HepG2 (cell line): ENCODE results near the gene MOB4. TPM values are rescaled to one million over a fixed set of nuclear protein-coding genes. Genes with fewer than 3 reads are reported as not detected.

ENCODE experiments used
- ATAC-seq: fragments of 200-7000 bp; cut with Tn5 transposase; 3 replicates; pipeline ENCODE4 v1.9.1; 2020; ENCODE audit warnings: mild to moderate bottlenecking, moderate library complexity
- BruUV-seq: library from RNA; stranded (reverse); fragments of 400-500 nt; replicated peaks from 2 replicates; lab custom pipeline; 2021; lab: Mats Ljungman, UMichigan
- CTCF ChIA-PET: fragments of 300-600 bp; formaldehyde crosslinking; extraction: SDS; loops from one replicate; lab custom pipeline; 2021; ENCODE audit warnings: low total read pairs, inconsistent platforms, low intra/inter-chr PET ratio; lab: Yijun Ruan, JAX
- POLR2A ChIA-PET: fragments of 350-600 bp; sonication (Branson Sonifier 250); formaldehyde crosslinking; loops from one replicate; lab custom pipeline; 2020; ENCODE audit warnings: antibody characterized with exemption, inconsistent platforms; lab: Yijun Ruan, JAX
- DNase-seq: peaks from one replicate; pipeline ENCODE4 v3.0.0-alpha.2; 2015; ENCODE audit warnings: low spot score
- FAIRE-seq: peaks from 3 replicates; lab custom pipeline; 2011; peaks lifted over from hg19 to GRCh38; lab: Jason Lieb, UNC
- H2AFZ ChIP-seq: one replicate; pipeline ENCODE4 v1.6.1; 2011; ENCODE audit warnings: low read length, inconsistent platforms
- H3K27ac ChIP-seq: fragments of 300-600 bp; 3 replicates; pipeline ENCODE4 v1.8.0; 2011; ENCODE audit warnings: mixed run types, mild to moderate bottlenecking, mixed read lengths, low read length, inconsistent platforms; ENCODE audit not compliant: insufficient read depth; ENCODE audit errors: extremely low read length
- H3K27me3 ChIP-seq, 2 experiments: fragments of 200-600 bp in 1 of 2; 2 replicates in 1 of 2; 3 replicates in 1 of 2; pipeline versions ENCODE4 v1.6.0 to v1.8.0; 2011; ENCODE audit warnings: low read length in 2 of 2, mild to moderate bottlenecking in 2 of 2, moderate library complexity in 2 of 2, inconsistent platforms in 1 of 2; ENCODE audit not compliant: insufficient read depth in 2 of 2, control insufficient read depth in 1 of 2
- H3K36me3 ChIP-seq, 2 experiments: fragments of 200-600 bp in 1 of 2; replicated peaks in 1 of 2; 2 replicates in 1 of 2; 3 replicates in 1 of 2; pipeline versions ENCODE4 v1.5.1 to v1.8.0; 2011; ENCODE audit warnings: low read length in 2 of 2, inconsistent platforms in 1 of 2; ENCODE audit not compliant: insufficient read depth in 2 of 2, control insufficient read depth in 1 of 2
- H3K4me1 ChIP-seq: 2 replicates; pipeline ENCODE4 v1.5.1; 2012; ENCODE audit warnings: low read length, inconsistent platforms; ENCODE audit not compliant: insufficient read depth
- H3K4me2 ChIP-seq: 2 replicates; pipeline ENCODE4 v1.6.0; 2011; ENCODE audit warnings: low read depth, low read length, inconsistent platforms
- H3K4me3 ChIP-seq, 3 experiments: fragments of 200-600 bp in 1 of 3; sonication (generic), shearing (Covaris generic) in 1 of 3; replicated peaks in 1 of 3; 2 replicates each; pipeline ENCODE4 v1.5.1; 2011 to 2016; ENCODE audit warnings: low read length in 3 of 3, inconsistent platforms in 2 of 3, low read depth in 2 of 3, mild to moderate bottlenecking in 2 of 3, control low read depth in 1 of 3, mixed read lengths in 1 of 3; ENCODE audit not compliant: insufficient read depth in 1 of 3
- H3K79me2 ChIP-seq: one replicate; pipeline ENCODE4 v1.6.1; 2011; ENCODE audit warnings: low read length, inconsistent platforms; ENCODE audit not compliant: insufficient read depth
- H3K9ac ChIP-seq: 2 replicates; pipeline ENCODE4 v1.6.0; 2011; ENCODE audit warnings: mild to moderate bottlenecking, low read depth, low read length, inconsistent platforms; ENCODE audit not compliant: insufficient read depth
- H3K9me3 ChIP-seq: 2 replicates; pipeline ENCODE4 v1.5.1; 2012; ENCODE audit warnings: mild to moderate bottlenecking, low read length
- H4K20me1 ChIP-seq: 2 replicates; pipeline ENCODE4 v1.6.0; 2011; ENCODE audit warnings: inconsistent platforms, mild to moderate bottlenecking, low read length, moderate library complexity; ENCODE audit not compliant: insufficient read depth
- ARNT2 ChIP-seq: sonication (generic); formaldehyde crosslinking; IDR thresholded peaks from 2 replicates; pipeline ENCODE4 v1.8.0; 2022; ENCODE audit warnings: mild to moderate bottlenecking, low read depth, missing genetic modification reagents, moderate library complexity
- CREBL2 ChIP-seq: sonication (generic); formaldehyde crosslinking; IDR thresholded peaks from 2 replicates; pipeline ENCODE4 v1.8.1; 2023; ENCODE audit warnings: missing genetic modification reagents, mild to moderate bottlenecking, borderline replicate concordance
- GABPA ChIP-seq, 2 experiments: IDR thresholded peaks; 2 replicates each; pipeline ENCODE4 v1.6.1; 2011 to 2016; ENCODE audit warnings: low read depth in 2 of 2, low read length in 1 of 2, missing biosample characterization in 1 of 2, missing genetic modification characterization in 1 of 2
- POGZ ChIP-seq: sonication (generic); formaldehyde crosslinking; IDR thresholded peaks from 2 replicates; pipeline ENCODE4 v1.4.0; 2020; ENCODE audit warnings: mild to moderate bottlenecking, missing genetic modification reagents
- RARA ChIP-seq: IDR thresholded peaks from 2 replicates; pipeline ENCODE4 v1.6.1; 2016; ENCODE audit warnings: missing genetic modification reagents, missing compliant biosample characterization
- SMARCE1 ChIP-seq: fragments of 450-650 bp; IDR thresholded peaks from 2 replicates; pipeline ENCODE4 v1.6.1; 2017; ENCODE audit warnings: borderline replicate concordance
- WGBS: methylation state at CpG from one replicate; pipeline ENCODE4 v1.1.6; 2017; ENCODE audit warnings: low lambda C conversion rate; 5-methylcytosine and 5-hydroxymethylcytosine counted together
- in situ Hi-C: cut with HindIII; loops from 2 replicates; pipeline ENCODE4 v1.10.0; 2017; ENCODE audit warnings: low pct_unique_long_range_greater_than_20kb; ENCODE audit not compliant: extremely low pct_ligation_motif_present
- intact Hi-C: fragments of 100-400 bp; cut with micrococcal nuclease; formaldehyde crosslinking; loops from one replicate; pipeline ENCODE4 v1.10.0; 2022; ENCODE audit not compliant: unreplicated experiment
- polyA plus RNA-seq, 8 experiments: library from polyadenylated mRNA; depleted of rRNA in 3 of 8; stranded (reverse) in 7 of 8; unstranded in 1 of 8; fragments of >200 nt; fragmentation: Illumina TruSeq in 4 of 8; extraction: Trizol in 4 of 8; gene quantifications; 2 replicates each; pipeline versions ENCODE4 v1.2.1 to v1.2.3, GENCODE V29; 2011 to 2016; ENCODE audit warnings: low read depth in 4 of 8, missing spikeins in 1 of 8, mixed read lengths in 1 of 8; ENCODE audit not compliant: insufficient read depth in 1 of 8
- total RNA-seq, 5 experiments: library from RNA; depleted of rRNA; stranded (reverse); fragments of >200 nt; fragmentation: Illumina TruSeq; extraction: Trizol; gene quantifications; 2 replicates each; pipeline ENCODE4 v1.2.3, GENCODE V29; 2016; ENCODE audit warnings: low read depth in 1 of 5
- TF ChIP-seq, protein P1 (sequence below): sonication (generic); formaldehyde crosslinking; IDR thresholded peaks from 2 replicates; pipeline ENCODE4 v1.5.1; 2020; ENCODE audit warnings: missing genetic modification reagents, mild to moderate bottlenecking, borderline replicate concordance
- TF ChIP-seq, protein P2 (sequence below): sonication (generic); formaldehyde crosslinking; IDR thresholded peaks from 2 replicates; pipeline ENCODE4 v1.8.0; 2022; ENCODE audit warnings: missing genetic modification reagents, mild to moderate bottlenecking, inconsistent platforms, borderline replicate concordance

The MOB4 gene
- total and polyA plus RNA-seq, 2 of the 13 experiments (the other 11 are each of a cell fraction or from before 2014, with no cell fraction given), result 35.7 to 38.6 TPM

- TF ChIP-seq, protein P1, sequence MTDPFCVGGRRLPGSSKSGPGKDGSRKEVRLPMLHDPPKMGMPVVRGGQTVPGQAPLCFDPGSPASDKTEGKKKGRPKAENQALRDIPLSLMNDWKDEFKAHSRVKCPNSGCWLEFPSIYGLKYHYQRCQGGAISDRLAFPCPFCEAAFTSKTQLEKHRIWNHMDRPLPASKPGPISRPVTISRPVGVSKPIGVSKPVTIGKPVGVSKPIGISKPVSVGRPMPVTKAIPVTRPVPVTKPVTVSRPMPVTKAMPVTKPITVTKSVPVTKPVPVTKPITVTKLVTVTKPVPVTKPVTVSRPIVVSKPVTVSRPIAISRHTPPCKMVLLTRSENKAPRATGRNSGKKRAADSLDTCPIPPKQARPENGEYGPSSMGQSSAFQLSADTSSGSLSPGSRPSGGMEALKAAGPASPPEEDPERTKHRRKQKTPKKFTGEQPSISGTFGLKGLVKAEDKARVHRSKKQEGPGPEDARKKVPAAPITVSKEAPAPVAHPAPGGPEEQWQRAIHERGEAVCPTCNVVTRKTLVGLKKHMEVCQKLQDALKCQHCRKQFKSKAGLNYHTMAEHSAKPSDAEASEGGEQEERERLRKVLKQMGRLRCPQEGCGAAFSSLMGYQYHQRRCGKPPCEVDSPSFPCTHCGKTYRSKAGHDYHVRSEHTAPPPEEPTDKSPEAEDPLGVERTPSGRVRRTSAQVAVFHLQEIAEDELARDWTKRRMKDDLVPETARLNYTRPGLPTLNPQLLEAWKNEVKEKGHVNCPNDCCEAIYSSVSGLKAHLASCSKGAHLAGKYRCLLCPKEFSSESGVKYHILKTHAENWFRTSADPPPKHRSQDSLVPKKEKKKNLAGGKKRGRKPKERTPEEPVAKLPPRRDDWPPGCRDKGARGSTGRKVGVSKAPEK (CRISPR knock-in tag), result no peak
- no peak for TF ChIP-seq RARA (CRISPR knock-in tag)
- TF ChIP-seq POGZ (CRISPR knock-in tag), result no peak
- TF ChIP-seq GABPA (IDR thresholded peaks at IDR 0.05; ENCODE audit: low read depth, low read length), result no peak
- TF ChIP-seq GABPA (CRISPR knock-in tag; IDR thresholded peaks at IDR 0.05; ENCODE audit: low read depth), result no peak
- TF ChIP-seq, all 625 proteins: peak for 0
Observed at GRCh38 chr2:197543206-197543605, 27.3 kb downstream of the MOB4 start (continued).

- H3K79me2 ChIP-seq, result no peaks in the 10 kb centered on the region
- peaks cover 7% of the 10 kb centered on the region; the same call in 1 of the 2 replicates for H3K4me1 ChIP-seq
- no peak overlapping the region for H3K27ac ChIP-seq
- CTCF ChIA-PET, result no interaction called here
- H3K9me3 ChIP-seq, result no peaks in the 10 kb centered on the region
- no peaks in the 10 kb centered on the region for H4K20me1 ChIP-seq
- DNase-seq, result no peak
- WGBS, result 95% methylated on average over 5 of the region's 5 CpGs
- peaks cover 8 to 48% of the 10 kb centered on the region in 2 experiments for H3K36me3 ChIP-seq
- H3K4me3 ChIP-seq, result no peak overlapping the region
- in situ Hi-C loops, result no loop called here
- FAIRE-seq, result no peak
- no peak overlapping the region for H3K9ac ChIP-seq
- intact Hi-C loops, result no loop called here
- no peak for ATAC-seq
- BruUV-seq, result no TSS peak
- H3K4me2 ChIP-seq, result no peak overlapping the region
- no peak overlapping the region for H2AFZ ChIP-seq
- POLR2A ChIA-PET, result interaction anchor here (1.4 kb wide), 1 partner anchor 94 kb away, joined by 3 read pairs; the partner anchor contains the start of gene COQ10B
- no peaks in the 10 kb centered on the region for H3K27me3 ChIP-seq
- TF ChIP-seq, protein P2, sequence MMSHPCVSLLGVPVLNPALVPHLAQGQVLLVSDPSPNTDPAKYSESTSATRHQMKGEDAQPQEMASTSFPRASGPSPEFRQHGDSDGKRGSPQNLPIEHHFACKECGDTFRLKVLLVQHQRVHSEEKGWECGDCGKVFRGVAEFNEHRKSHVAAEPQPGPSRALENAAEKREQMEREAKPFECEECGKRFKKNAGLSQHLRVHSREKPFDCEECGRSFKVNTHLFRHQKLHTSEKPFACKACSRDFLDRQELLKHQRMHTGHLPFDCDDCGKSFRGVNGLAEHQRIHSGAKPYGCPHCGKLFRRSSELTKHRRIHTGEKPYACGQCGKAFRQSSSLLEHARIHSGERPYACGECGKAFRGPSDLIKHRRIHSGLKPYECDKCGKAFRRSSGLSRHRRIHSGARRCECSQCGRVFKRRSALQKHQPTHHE, result no peak
- TF ChIP-seq ARNT2 (CRISPR knock-in tag), result no peak
- no peak for TF ChIP-seq CREBL2 (CRISPR knock-in tag)
- no peak for TF ChIP-seq SMARCE1
Observed at GRCh38 chr2:197547163-197547900, 31.5 kb downstream of the MOB4 start.
